Stomach (tissue), 4 donors: ENCODE measurements around the gene PITPNC1.
"Not testable (repeated sequence)": the region's sequence is repeated elsewhere in the genome, so short reads cannot be mapped to it uniquely, and the experiment has no call there.

Experiments used
- EP300 ChIP-seq: sonication (generic); formaldehyde crosslinking; IDR thresholded peaks from one replicate; pipeline ENCODE4 v1.6.1; 2017; ENCODE audit warnings: antibody characterized with exemption
- POLR2A ChIP-seq, 4 donors: fragments of 450-650 bp; IDR thresholded peaks; one replicate each; pipeline ENCODE4 v1.6.1; 2016; ENCODE audit warnings: antibody characterized with exemption in 4 of 4, control low read depth in 2 of 4, mild to moderate bottlenecking in 1 of 4, moderate library complexity in 1 of 4
- TF ChIP-seq, protein P1 (sequence below), 7 experiments: fragments of 450-650 bp in 4 of 7; fragments of 200-600 bp in 3 of 7; sonication (generic) in 3 of 7; IDR thresholded peaks; one replicate each; pipeline ENCODE4 v1.5.1; 2016 to 2019; ENCODE audit warnings: antibody characterized with exemption in 7 of 7, control low read depth in 2 of 7, mild to moderate bottlenecking in 1 of 7

DNA sequence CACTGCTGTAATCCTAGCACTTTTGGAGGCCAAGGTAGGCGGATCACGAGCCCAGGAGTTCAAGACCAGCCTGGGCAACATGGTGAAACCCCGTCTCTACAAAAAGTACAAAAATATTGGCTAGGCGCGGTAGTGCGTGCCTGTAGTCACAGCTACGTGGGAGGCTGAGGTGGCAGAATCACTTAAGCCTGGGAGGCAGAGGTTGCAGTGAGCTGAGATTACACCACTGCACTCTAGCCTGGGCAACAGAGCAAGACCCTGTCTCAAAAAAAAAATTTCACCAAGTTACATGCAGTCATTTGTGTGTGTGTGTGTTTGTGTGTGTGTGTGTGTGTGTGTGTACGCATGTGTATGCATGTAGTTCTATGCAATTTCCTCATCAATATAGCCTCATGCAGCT is 325.8 kb downstream of the PITPNC1 start:
- not testable (repeated sequence) for TF ChIP-seq POLR2A (IDR thresholded peaks at IDR 0.05); EP300
- TF ChIP-seq, protein P1, sequence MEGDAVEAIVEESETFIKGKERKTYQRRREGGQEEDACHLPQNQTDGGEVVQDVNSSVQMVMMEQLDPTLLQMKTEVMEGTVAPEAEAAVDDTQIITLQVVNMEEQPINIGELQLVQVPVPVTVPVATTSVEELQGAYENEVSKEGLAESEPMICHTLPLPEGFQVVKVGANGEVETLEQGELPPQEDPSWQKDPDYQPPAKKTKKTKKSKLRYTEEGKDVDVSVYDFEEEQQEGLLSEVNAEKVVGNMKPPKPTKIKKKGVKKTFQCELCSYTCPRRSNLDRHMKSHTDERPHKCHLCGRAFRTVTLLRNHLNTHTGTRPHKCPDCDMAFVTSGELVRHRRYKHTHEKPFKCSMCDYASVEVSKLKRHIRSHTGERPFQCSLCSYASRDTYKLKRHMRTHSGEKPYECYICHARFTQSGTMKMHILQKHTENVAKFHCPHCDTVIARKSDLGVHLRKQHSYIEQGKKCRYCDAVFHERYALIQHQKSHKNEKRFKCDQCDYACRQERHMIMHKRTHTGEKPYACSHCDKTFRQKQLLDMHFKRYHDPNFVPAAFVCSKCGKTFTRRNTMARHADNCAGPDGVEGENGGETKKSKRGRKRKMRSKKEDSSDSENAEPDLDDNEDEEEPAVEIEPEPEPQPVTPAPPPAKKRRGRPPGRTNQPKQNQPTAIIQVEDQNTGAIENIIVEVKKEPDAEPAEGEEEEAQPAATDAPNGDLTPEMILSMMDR (IDR thresholded peaks at IDR 0.05), result not testable (repeated sequence)
